ENCODE results near the gene NRP2. TPM values are rescaled to one million over a fixed set of nuclear protein-coding genes. Genes with fewer than 3 reads are reported as not detected.

Gene NRP2
- total and polyA plus RNA-seq, 8 donors: 42.3 to 122 (median 60.9) TPM

DNA sequence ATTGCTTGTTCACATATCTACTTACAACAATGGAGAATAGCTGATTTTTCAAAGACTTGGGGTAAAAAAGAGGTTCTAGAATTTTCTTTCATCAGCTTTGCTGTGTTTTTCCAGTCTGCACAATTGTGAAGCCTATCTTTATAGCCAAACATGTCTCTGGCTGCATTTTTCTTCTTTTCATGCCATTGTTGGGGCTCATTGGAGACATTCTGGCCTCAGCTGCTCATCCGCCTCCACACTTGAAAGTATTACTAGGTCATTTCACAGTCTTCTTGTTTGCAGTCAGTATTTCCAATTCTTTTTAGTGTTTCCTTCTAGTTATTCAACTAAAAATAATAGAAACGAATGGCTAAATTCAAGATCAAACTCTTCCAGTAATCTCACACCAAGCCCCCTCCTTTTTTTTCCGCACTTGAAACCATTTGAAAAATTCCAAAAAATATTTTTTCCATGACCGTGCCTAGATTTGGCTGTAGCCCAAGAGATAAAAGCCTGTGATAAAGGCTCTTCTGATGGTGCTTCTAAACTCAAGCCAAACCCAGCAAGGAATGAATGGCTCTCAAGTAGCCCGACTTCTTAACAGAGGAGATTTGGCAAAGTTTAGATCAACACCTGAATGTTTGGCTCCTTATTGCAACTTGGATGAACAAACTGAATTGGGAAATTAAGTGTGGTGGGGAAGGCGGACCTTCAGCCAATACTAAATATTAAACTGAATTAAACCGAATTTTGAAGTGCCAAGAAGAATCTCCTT lies 103.4 kb downstream of the NRP2 start:
- Histone ChIP-seq H3K9me3 (no peaks in the 10 kb centered on the region), H3K27me3 (no peaks in the 10 kb centered on the region), H3K4me3 (no peak overlapping the region), H3K36me3 (no peaks in the 10 kb centered on the region), H3K27ac (peak overlapping the region; percentile 71 to 82), H3K4me1 (peaks cover 0 to 3% of the 10 kb centered on the region in 2 donors)
- peak; percentile 45 for ATAC-seq
- intact Hi-C loops (cut with DNase I): no loop called here
- peak in 1 of 4 donors; percentile 53 for DNase-seq
- TF ChIP-seq CTCF (IDR thresholded peaks at IDR 0.05): no peak

DNA sequence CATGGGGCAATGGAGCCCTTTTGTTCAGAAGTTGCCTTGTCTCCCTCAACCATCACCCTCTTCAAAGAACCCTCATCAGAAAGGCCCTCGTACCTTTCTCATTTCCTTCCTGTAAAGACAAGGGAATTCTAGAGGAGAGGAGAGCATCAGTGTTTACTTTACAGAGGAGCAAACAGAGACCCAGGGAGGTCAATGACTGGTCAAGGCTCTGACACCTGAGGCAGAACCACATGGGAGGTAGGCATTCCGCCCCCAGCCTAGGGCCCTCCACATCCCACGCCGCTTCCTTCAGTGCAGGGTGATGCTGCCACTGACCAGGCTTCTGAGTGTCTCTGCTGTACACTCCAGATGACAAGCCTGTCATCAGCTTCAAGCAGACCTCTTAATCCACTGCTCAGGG lies 104.7 kb downstream of the NRP2 start:
- no peaks in the 10 kb centered on the region for H3K9me3 ChIP-seq
- no peak overlapping the region for H3K4me3 ChIP-seq
- DNase-seq (no peak), ATAC-seq (peak; percentile 62)
- no peaks in the 10 kb centered on the region for H3K27me3 ChIP-seq
- TF ChIP-seq CTCF (IDR thresholded peaks at IDR 0.05): no peak
- H3K27ac ChIP-seq: peak overlapping the region in 1 of 2 donors; percentile 82
- intact Hi-C loops (cut with DNase I): no loop called here
- no peaks in the 10 kb centered on the region for H3K36me3 ChIP-seq
- peaks cover 0 to 3% of the 10 kb centered on the region in 2 donors for H3K4me1 ChIP-seq

- ATAC-seq (peak; percentile 75), DNase-seq (peak in 1 of 4 donors; percentile 80)
- TF ChIP-seq CTCF (IDR thresholded peaks at IDR 0.05): no peak
- Histone ChIP-seq H3K4me1 (peaks cover 0 to 3% of the 10 kb centered on the region in 2 donors), H3K27me3 (no peaks in the 10 kb centered on the region), H3K36me3 (peaks cover 0 to 2% of the 10 kb centered on the region in 2 donors), H3K9me3 (no peaks in the 10 kb centered on the region), H3K27ac (peak overlapping the region in 1 of 2 donors; percentile 42), H3K4me3 (no peak overlapping the region)
- intact Hi-C loops (cut with DNase I): no loop called here
Measured at GRCh38 chr2:205787761-205788160, 105.5 kb downstream of the NRP2 start.

- H3K27ac ChIP-seq: no peak overlapping the region
- intact Hi-C loops (cut with DNase I): no loop called here
- no peak overlapping the region for H3K4me3 ChIP-seq
- ATAC-seq (no peak), DNase-seq (no peak)
- H3K27me3 ChIP-seq: no peaks in the 10 kb centered on the region
- H3K9me3 ChIP-seq: no peaks in the 10 kb centered on the region
- peaks cover 0 to 3% of the 10 kb centered on the region in 2 donors for H3K4me1 ChIP-seq
- no peak for TF ChIP-seq CTCF (IDR thresholded peaks at IDR 0.05)
- peaks cover 0 to 13% of the 10 kb centered on the region in 2 donors for H3K36me3 ChIP-seq
Measured at GRCh38 chr2:205789906-205790305, 107.6 kb downstream of the NRP2 start.

DNA sequence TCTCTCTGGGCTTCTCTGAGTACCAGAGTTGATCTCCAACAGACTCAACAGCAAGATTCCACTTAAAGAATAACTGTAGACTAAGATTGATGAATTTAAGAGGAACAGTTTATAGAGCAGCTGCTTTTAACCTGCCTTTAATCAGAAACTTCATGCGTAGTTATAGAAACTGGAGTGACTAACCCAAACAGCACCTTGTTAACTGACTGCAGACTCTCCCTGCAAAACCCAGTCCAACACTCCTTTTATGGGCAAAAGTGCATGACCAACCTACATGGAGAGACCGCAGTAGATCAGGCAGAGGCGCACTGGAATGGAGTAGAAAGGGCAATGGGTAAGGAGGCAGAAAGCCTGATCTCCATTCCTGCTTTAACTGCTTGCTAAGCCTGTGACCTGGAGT lies 110.6 kb downstream of the NRP2 start:
- ATAC-seq (peak; percentile 66), DNase-seq (no peak)
- H3K36me3 ChIP-seq: peaks cover 0 to 41% of the 10 kb centered on the region in 2 donors
- no peak overlapping the region for H3K4me3 ChIP-seq
- peak overlapping the region in 1 of 2 donors; percentile 28 for H3K27ac ChIP-seq
- H3K4me1 ChIP-seq: no peaks in the 10 kb centered on the region
- intact Hi-C loops (cut with DNase I): no loop called here
- no peaks in the 10 kb centered on the region for H3K27me3 ChIP-seq
- TF ChIP-seq CTCF (IDR thresholded peaks at IDR 0.05): no peak
- no peaks in the 10 kb centered on the region for H3K9me3 ChIP-seq
